Breast epithelium (tissue), 3 donors: ENCODE data around the gene THSD7B.

Experiments used
- CTCF ChIP-seq, 3 donors: fragments of 450-650 bp; IDR thresholded peaks; one replicate each; pipeline ENCODE4 v1.5.1; 2016 to 2017; ENCODE audit warnings: antibody characterized with exemption in 3 of 3, mild to moderate bottlenecking in 3 of 3, moderate library complexity in 3 of 3
- POLR2A ChIP-seq: fragments of 450-650 bp; IDR thresholded peaks from one replicate; pipeline ENCODE4 v1.6.1; 2016; ENCODE audit warnings: antibody characterized with exemption, mild to moderate bottlenecking, moderate library complexity
- POLR2AphosphoS5 ChIP-seq, 3 donors: sonication (generic); formaldehyde crosslinking; IDR thresholded peaks; one replicate each; pipeline ENCODE4 v1.6.1; 2017; ENCODE audit warnings: antibody characterized with exemption in 3 of 3

- TF ChIP-seq POLR2A (no peak), CTCF (IDR thresholded peaks at IDR 0.05) (no peak), POLR2AphosphoS5 (IDR thresholded peaks at IDR 0.05) (no peak)
Measured at GRCh38 chr2:137000811-137001210, 235.5 kb downstream of the THSD7B start.
